HG02852 (cell line): ENCODE measurements around the gene GPR62.
A peak's percentile ranks its signal among the peaks of the same experiment; 100 is the strongest.

Source experiments
- ATAC-seq: cut with Tn5 transposase; IDR thresholded peaks from one replicate; pipeline ENCODE4 v1.9.1; 2021; ENCODE audit warnings: mild to moderate bottlenecking, moderate library complexity; ENCODE audit not compliant: unreplicated experiment

The GPR62 gene

GRCh38 chr3:51968883-51969678 lies 13.9 kb downstream of the GPR62 start:
- ATAC-seq: no peak

GRCh38 chr3:51969841-51970240 lies 14.7 kb downstream of the GPR62 start:
- no peak for ATAC-seq

- ATAC-seq: no peak
Measured at GRCh38 chr3:51970606-51971300, 15.6 kb downstream of the GPR62 start.

- no peak for ATAC-seq
Measured at GRCh38 chr3:51971350-51971749, 16.2 kb downstream of the GPR62 start.

- ATAC-seq: peak; percentile 6
Measured at GRCh38 chr3:51974277-51974962, 19.2 kb downstream of the GPR62 start.

- ATAC-seq: peak; percentile 64
Measured at GRCh38 chr3:51974963-51975851, 20.0 kb downstream of the GPR62 start, which contains the start of gene ABHD14A. TSS of gene ABHD14A (plus strand) at chr3:51975064. CDS start at chr3:51975136, 72 bp downstream.

GRCh38 chr3:51975852-51976549 lies 20.8 kb downstream of the GPR62 start:
- no peak for ATAC-seq

- ATAC-seq: no peak
Measured at GRCh38 chr3:51977446-51978142, 22.4 kb downstream of the GPR62 start.

GRCh38 chr3:51978143-51978502 lies 22.9 kb downstream of the GPR62 start:
- no peak for ATAC-seq

- no peak for ATAC-seq
Measured at GRCh38 chr3:51980253-51980652, 25.1 kb downstream of the GPR62 start.

- ATAC-seq: peak; percentile 38
Measured at GRCh38 chr3:51982352-51982837, 27.2 kb downstream of the GPR62 start.

- ATAC-seq: peak; percentile 75
Measured at GRCh38 chr3:51982838-51983577, 27.8 kb downstream of the GPR62 start, which contains the start of gene ACY1. TSS of gene ACY1 (plus strand) at chr3:51983535. CDS start at chr3:51984065, 530 bp downstream.

- ATAC-seq: no peak
Measured at GRCh38 chr3:51983578-51984268, 28.5 kb downstream of the GPR62 start.

GRCh38 chr3:51984269-51984647 lies 29.1 kb downstream of the GPR62 start:
- ATAC-seq: no peak

GRCh38 chr3:51985063-51985462 lies 29.9 kb downstream of the GPR62 start:
- ATAC-seq: no peak

GRCh38 chr3:51986010-51986947 lies 31.1 kb downstream of the GPR62 start:
- no peak for ATAC-seq

- no peak for ATAC-seq
Measured at GRCh38 chr3:51987568-51987967, 32.4 kb downstream of the GPR62 start.
